GM12864 (cell line): ENCODE data around the gene PCED1A.

Source experiments
- DNase-seq: peaks from one replicate; pipeline ENCODE4 v3.0.0-alpha.2; 2011; ENCODE audit warnings: low read depth
- H3K4me3 ChIP-seq: 2 replicates; pipeline ENCODE4 v1.5.1; 2011; ENCODE audit warnings: mild to moderate bottlenecking, low read depth, low read length, control low read depth
- TF ChIP-seq, protein P1 (sequence below): IDR thresholded peaks from 2 replicates; pipeline ENCODE4 v1.5.1; 2011; ENCODE audit warnings: low read depth, mild to moderate bottlenecking, moderate library complexity, low read length, control low read depth, inconsistent platforms; ENCODE audit errors: missing control alignments

The PCED1A gene

GRCh38 chr20:2847802-2848201, 7.3 kb upstream of the PCED1A start:
- no peak overlapping the region for H3K4me3 ChIP-seq
- TF ChIP-seq, protein P1, sequence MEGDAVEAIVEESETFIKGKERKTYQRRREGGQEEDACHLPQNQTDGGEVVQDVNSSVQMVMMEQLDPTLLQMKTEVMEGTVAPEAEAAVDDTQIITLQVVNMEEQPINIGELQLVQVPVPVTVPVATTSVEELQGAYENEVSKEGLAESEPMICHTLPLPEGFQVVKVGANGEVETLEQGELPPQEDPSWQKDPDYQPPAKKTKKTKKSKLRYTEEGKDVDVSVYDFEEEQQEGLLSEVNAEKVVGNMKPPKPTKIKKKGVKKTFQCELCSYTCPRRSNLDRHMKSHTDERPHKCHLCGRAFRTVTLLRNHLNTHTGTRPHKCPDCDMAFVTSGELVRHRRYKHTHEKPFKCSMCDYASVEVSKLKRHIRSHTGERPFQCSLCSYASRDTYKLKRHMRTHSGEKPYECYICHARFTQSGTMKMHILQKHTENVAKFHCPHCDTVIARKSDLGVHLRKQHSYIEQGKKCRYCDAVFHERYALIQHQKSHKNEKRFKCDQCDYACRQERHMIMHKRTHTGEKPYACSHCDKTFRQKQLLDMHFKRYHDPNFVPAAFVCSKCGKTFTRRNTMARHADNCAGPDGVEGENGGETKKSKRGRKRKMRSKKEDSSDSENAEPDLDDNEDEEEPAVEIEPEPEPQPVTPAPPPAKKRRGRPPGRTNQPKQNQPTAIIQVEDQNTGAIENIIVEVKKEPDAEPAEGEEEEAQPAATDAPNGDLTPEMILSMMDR: no peak
- no peak for DNase-seq

DNA sequence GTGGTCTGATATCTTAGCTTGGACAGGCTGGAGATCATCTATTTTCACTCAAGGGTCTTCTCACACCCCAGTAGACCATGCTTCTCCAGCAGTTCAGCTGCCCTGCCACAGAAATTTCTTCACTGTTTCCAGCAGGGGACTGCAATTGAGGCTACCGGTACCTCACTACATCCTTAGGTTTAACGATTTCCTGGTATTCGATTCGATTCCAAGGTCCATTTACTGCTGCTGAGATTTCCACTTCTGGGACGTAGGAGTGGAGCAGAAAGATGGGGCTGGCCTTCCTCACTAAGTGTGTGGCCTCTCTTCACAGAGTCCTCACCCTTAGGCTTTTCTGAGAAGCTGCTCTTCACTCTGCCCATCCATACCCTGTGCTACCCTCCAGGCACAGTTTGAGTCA, 6.2 kb upstream of the PCED1A start:
- TF ChIP-seq, protein P1: no peak
- no peak for DNase-seq
- H3K4me3 ChIP-seq: no peak overlapping the region

DNA sequence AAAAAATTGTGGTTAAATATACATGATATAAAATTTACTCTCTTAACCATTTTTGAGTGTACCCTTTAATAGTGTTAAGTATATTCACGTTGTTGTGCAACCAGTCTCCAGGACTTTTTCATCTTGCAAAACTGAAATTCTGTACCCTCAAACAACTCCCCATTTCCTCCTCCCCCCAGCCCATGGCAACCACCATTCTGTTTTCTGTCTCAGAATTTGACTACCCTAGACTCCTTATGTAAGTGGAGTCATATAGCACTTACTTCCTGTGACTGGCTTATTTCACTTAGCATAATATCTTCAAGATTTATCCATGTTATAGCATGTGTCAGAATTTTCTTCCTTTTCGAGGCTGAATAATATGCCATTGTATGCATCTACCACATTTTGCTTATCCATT, 5.2 kb upstream of the PCED1A start:
- no peak for DNase-seq
- H3K4me3 ChIP-seq: no peak overlapping the region
- TF ChIP-seq, protein P1: no peak

DNA sequence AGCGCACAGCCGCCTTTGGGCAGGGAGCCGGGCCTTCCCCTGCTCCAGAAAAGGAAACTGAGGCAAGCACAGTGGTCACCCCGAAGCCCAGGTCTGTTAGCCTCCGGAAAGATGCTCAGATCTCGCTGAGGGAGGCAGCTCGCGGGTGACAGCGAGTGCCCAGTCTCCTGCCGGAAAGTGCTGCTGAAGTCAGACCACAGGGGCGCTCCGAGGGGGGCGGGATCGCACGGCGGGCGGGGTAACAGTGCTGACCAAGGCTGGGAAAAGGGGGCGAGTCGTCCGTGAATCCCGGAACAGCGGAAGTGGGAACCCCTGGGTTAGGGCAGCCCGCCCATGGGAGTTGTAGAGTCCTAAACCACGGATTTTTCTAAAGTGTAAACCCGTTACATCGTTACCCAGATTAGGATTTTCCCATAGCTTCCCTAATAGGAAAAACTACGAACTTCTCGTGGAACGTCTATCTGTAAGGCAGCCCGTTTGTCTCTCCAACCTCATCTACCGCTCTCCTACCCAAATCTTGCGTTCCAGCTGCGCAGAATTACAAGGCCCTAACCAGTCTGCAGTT, 594 bp upstream of the PCED1A start:
- DNase-seq: no peak
- TF ChIP-seq, protein P1: no peak
- H3K4me3 ChIP-seq: peak overlapping the region; percentile 73

DNA sequence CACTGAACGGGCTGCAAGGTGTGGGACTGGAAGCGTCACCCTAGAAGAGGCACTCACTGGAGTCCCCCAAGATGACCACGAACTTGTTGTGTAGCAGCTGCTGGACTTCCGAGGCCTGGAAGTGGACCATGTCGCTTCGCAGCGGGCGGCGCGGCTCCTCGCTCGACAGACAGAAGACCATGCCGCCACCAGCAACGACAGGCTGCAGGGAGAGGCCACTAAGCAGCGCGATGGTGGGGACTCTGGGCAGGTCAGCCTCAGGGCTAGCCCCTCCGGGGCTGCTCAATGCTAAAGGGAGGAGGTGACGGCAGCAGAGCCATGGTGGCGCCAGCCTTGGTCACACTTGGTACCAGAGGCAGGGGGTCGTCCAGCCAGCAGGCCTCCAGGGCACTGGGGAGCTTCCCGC, 720 bp downstream of the PCED1A start:
- H3K4me3 ChIP-seq: peak overlapping the region; percentile 73
- TF ChIP-seq, protein P1: no peak
- no peak for DNase-seq

DNA sequence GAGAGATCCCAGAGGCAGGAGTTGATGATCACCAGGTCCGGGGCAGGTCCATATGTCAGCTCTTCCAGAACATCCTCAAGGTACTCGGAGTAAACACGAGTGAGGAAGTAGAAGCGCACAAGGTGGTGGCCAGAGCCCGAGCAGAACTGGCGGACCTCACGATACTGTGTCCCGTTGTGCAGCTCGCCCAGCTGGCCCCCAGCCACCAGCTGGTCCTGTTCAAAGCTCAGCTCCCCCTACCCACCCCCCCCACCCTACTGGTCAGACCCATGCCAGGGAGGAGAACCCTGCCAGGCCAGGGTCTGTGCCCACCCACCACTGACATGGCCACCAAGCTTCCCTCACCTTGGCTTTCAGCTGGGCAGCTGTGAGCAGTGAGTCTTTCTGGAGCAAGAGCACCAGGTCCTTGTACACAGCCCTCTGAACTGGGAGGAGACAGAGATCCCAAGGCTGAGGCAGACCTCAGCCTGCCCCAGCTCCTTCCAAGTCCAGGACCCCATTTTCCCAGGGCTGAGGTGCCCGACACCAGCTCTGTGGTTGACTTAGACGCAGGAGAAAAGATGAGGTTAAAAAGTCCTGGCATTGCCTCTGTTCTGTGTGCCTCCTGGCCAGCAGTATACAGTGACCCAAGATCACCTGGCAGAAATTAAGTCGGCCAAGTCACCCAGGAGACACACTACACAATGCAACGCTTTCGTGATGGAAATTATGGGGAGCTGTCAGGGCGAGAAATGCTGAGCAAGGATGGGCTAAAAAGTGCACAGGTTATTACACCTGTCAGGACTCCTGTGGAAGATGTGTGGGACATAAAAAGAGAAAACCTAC, 1.4 kb downstream of the PCED1A start:
- TF ChIP-seq, protein P1: no peak
- no peak for DNase-seq
- no peak overlapping the region for H3K4me3 ChIP-seq
